ENCODE measurements around the gene NLRC3. TPM values are rescaled to one million over a fixed set of nuclear protein-coding genes. Genes with fewer than 3 reads are reported as not detected.

The NLRC3 gene
- total RNA-seq, 1 donor from 2014 or later = not detected

DNA sequence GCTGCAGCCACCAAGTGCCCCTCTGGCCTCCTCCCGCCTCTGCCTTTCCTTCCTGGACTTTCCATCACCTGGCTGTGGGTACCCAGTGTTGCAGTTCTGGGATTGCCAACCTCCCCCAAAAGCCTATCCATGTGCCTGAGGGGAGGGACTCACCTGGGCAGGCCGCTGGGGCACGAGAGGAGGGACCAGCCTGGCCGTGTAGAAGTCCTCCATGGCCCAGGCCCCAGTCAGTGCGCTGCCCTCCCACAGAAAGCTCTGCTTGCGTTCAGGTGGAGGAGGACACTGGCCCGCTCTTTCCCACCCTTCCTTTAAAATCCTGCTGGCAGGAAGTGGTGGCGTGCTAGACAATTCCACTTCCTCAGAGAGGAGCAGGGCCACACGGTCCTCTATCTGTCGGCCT, 20.0 kb upstream of the NLRC3 start:
- Mint-ChIP-seq H3K36me3 (ENCODE audit: unreplicated experiment) (peaks cover 23% of the 10 kb centered on the region), H3K9me3 (ENCODE audit: unreplicated experiment) (no peaks in the 10 kb centered on the region), H3K27ac (ENCODE audit: unreplicated experiment) (no peak overlapping the region), H3K4me1 (ENCODE audit: unreplicated experiment) (no peaks in the 10 kb centered on the region), H3K27me3 (ENCODE audit: unreplicated experiment) (no peaks in the 10 kb centered on the region), H3K4me3 (ENCODE audit: unreplicated experiment) (no peak overlapping the region)
- no peak for TF ChIP-seq CTCF (IDR thresholded peaks at IDR 0.05)
- DNase-seq (ENCODE audit: extremely low spot score, unreplicated experiment) = no peak

GRCh38 chr16:3596101-3596861, 19.1 kb upstream of the NLRC3 start:
- DNase-seq (ENCODE audit: extremely low spot score, unreplicated experiment) = no peak
- no peak overlapping the region for H3K4me3 Mint-ChIP-seq (ENCODE audit: unreplicated experiment)
- no peaks in the 10 kb centered on the region for H3K27me3 Mint-ChIP-seq (ENCODE audit: unreplicated experiment)
- H3K27ac Mint-ChIP-seq (ENCODE audit: unreplicated experiment) = no peak overlapping the region
- H3K9me3 Mint-ChIP-seq (ENCODE audit: unreplicated experiment) = no peaks in the 10 kb centered on the region
- peaks cover 23% of the 10 kb centered on the region for H3K36me3 Mint-ChIP-seq (ENCODE audit: unreplicated experiment)
- no peak for TF ChIP-seq CTCF (IDR thresholded peaks at IDR 0.05)
- H3K4me1 Mint-ChIP-seq (ENCODE audit: unreplicated experiment) = no peaks in the 10 kb centered on the region

GRCh38 chr16:3595521-3596021, 18.4 kb upstream of the NLRC3 start:
- Mint-ChIP-seq H3K4me1 (ENCODE audit: unreplicated experiment) (no peaks in the 10 kb centered on the region), H3K27ac (ENCODE audit: unreplicated experiment) (no peak overlapping the region), H3K27me3 (ENCODE audit: unreplicated experiment) (no peaks in the 10 kb centered on the region), H3K4me3 (ENCODE audit: unreplicated experiment) (no peak overlapping the region), H3K36me3 (ENCODE audit: unreplicated experiment) (peaks cover 23% of the 10 kb centered on the region), H3K9me3 (ENCODE audit: unreplicated experiment) (no peaks in the 10 kb centered on the region)
- DNase-seq (ENCODE audit: extremely low spot score, unreplicated experiment) = no peak
- TF ChIP-seq CTCF (IDR thresholded peaks at IDR 0.05) = no peak

DNA sequence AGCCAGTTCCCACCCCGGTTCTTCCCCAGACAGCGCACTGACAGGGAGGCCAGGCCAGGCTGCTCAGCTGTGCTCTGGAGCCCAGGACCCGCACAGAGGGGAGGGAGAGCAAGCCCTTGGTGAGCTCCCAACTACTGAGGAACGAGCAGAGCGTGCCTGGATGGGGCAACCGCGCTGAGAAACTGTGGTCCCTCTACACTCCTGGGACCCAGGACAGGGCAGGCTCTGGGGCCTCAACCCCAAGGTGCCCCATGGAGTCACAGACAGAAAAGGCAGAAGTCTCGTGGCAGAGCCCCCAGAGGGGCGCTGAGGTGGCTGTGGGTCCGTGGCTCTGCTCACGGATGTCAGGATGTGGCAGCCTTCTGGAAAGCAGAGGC, 17.9 kb upstream of the NLRC3 start:
- TF ChIP-seq CTCF (IDR thresholded peaks at IDR 0.05) = no peak
- no peaks in the 10 kb centered on the region for H3K9me3 Mint-ChIP-seq (ENCODE audit: unreplicated experiment)
- peaks cover 24% of the 10 kb centered on the region for H3K36me3 Mint-ChIP-seq (ENCODE audit: unreplicated experiment)
- no peaks in the 10 kb centered on the region for H3K4me1 Mint-ChIP-seq (ENCODE audit: unreplicated experiment)
- H3K27me3 Mint-ChIP-seq (ENCODE audit: unreplicated experiment) = no peaks in the 10 kb centered on the region
- DNase-seq (ENCODE audit: extremely low spot score, unreplicated experiment) = no peak
- H3K27ac Mint-ChIP-seq (ENCODE audit: unreplicated experiment) = no peak overlapping the region
- no peak overlapping the region for H3K4me3 Mint-ChIP-seq (ENCODE audit: unreplicated experiment)

- no peaks in the 10 kb centered on the region for H3K27me3 Mint-ChIP-seq (ENCODE audit: unreplicated experiment)
- peaks cover 21% of the 10 kb centered on the region for H3K36me3 Mint-ChIP-seq (ENCODE audit: unreplicated experiment)
- H3K4me3 Mint-ChIP-seq (ENCODE audit: unreplicated experiment) = no peak overlapping the region
- H3K9me3 Mint-ChIP-seq (ENCODE audit: unreplicated experiment) = no peaks in the 10 kb centered on the region
- no peak for TF ChIP-seq CTCF (IDR thresholded peaks at IDR 0.05)
- DNase-seq (ENCODE audit: extremely low spot score, unreplicated experiment) = no peak
- H3K27ac Mint-ChIP-seq (ENCODE audit: unreplicated experiment) = no peak overlapping the region
- no peaks in the 10 kb centered on the region for H3K4me1 Mint-ChIP-seq (ENCODE audit: unreplicated experiment)
Observed at GRCh38 chr16:3594316-3595109, 17.3 kb upstream of the NLRC3 start.
